Ovary (tissue), 9 donors: ENCODE results near the gene TADA2A. TPM values are rescaled to one million over a fixed set of nuclear protein-coding genes. Genes with fewer than 3 reads are reported as not detected.

Experiments used
- DNase-seq, 5 donors: peaks; one replicate each; pipeline ENCODE4 v3.0.0-alpha.2; 2019 to 2020
- H3K27ac ChIP-seq, 2 donors: fragments of 200-600 bp; one replicate each; pipeline versions ENCODE4 v1.5.1 to v1.8.0; 2019 to 2022
- H3K27me3 ChIP-seq: fragments of 200-600 bp; one replicate; pipeline ENCODE4 v1.8.0; 2022
- H3K36me3 ChIP-seq: fragments of 200-600 bp; sonication (generic); one replicate; pipeline ENCODE4 v1.5.1; 2019
- H3K4me1 ChIP-seq: one replicate; pipeline ENCODE4 v1.8.1; 2013; ENCODE audit warnings: mild to moderate bottlenecking, moderate library complexity; ENCODE audit not compliant: insufficient read depth
- H3K4me3 ChIP-seq: fragments of 200-600 bp; sonication (generic); one replicate; pipeline ENCODE4 v1.5.1; 2017
- H3K9me3 ChIP-seq, 2 donors: fragments of 200-600 bp in 1 of 2; sonication (generic) in 1 of 2; one replicate each; pipeline versions ENCODE4 v1.5.1 to v1.8.1; 2013 to 2019; ENCODE audit warnings: mild to moderate bottlenecking in 1 of 2, moderate library complexity in 1 of 2
- CTCF ChIP-seq, 3 donors: fragments of 450-650 bp in 2 of 3; fragments of 200-600 bp in 1 of 3; IDR thresholded peaks; one replicate each; pipeline versions ENCODE4 v1.5.1 to v1.8.0; 2016 to 2022; ENCODE audit warnings: antibody characterized with exemption in 3 of 3, mild to moderate bottlenecking in 1 of 3
- EP300 ChIP-seq: sonication (generic); formaldehyde crosslinking; IDR thresholded peaks from one replicate; pipeline ENCODE4 v1.6.1; 2017; ENCODE audit warnings: antibody characterized with exemption
- POLR2A ChIP-seq: fragments of 450-650 bp; IDR thresholded peaks from one replicate; pipeline ENCODE4 v1.6.1; 2017; ENCODE audit warnings: antibody characterized with exemption, mild to moderate bottlenecking, moderate library complexity
- WGBS, 3 donors: extraction: QIAGEN DNeasy Blood & Tissue Kit in 1 of 3; methylation state at CpG; one replicate each; pipeline versions ENCODE4 v1.1.5 to v1.1.7; 2013 to 2017; 5-methylcytosine and 5-hydroxymethylcytosine counted together
- intact Hi-C, 4 donors: fragments of 100-400 bp; cut with DNase I; formaldehyde crosslinking; loops; one replicate each; pipeline versions ENCODE4 v1.11.0 to v1.15.1; 2022 to 2023
- polyA plus RNA-seq, 2 donors: library from polyadenylated mRNA; stranded (reverse); fragments of 200-250 nt in 1 of 2; fragments of 350-450 nt in 1 of 2; fragmentation: Illumina TruSeq in 1 of 2; extraction: RNeasy Lipid Tissue Mini Kit (QIAGEN cat#74804) in 1 of 2; gene quantifications; one replicate each; pipeline ENCODE4 v1.2.3, GENCODE V29; 2013 to 2014
- total RNA-seq, 7 donors: library from RNA; depleted of rRNA in 2 of 7; stranded (reverse); fragments of >200 nt in 2 of 7; fragmentation: NEBNext Ultra II Directional in 3 of 7; extraction: Animal tissue kit (Norgen Biotek cat#: 25700) in 3 of 7; gene quantifications; one replicate each; pipeline versions ENCODE4 v1.1.0 to v1.2.4, GENCODE V29; 2016 to 2023
- donor health status: DM: no; HTN: no; CAD: no; lungs with moderate emphysema.
- donor health status: DM: no; HTN: no; CAD: no.
- donor health status: Bipolar disorder and iron deficiency.
- donor health status: DM: yes; HTN: yes; CAD: no.
- donor health status: DM: no; HTN: no; CAD: no.
- donor health status: DM: yes; HTN: yes; CAD: no.

TADA2A gene
- total and polyA plus RNA-seq, 9 donors = 9.2 to 33.2 (median 23.1) TPM

GRCh38 chr17:37413875-37414519 is 7.3 kb downstream of the TADA2A start:
- TF ChIP-seq EP300 = no peak
- no peak for TF ChIP-seq POLR2A
- no peak for TF ChIP-seq CTCF (IDR thresholded peaks at IDR 0.05)
- no peak for DNase-seq
- no peaks in the 10 kb centered on the region for H3K27me3 ChIP-seq
- peaks cover 2% of the 10 kb centered on the region for H3K36me3 ChIP-seq
- no peak overlapping the region for H3K27ac ChIP-seq
- intact Hi-C loops = no loop called here
- H3K9me3 ChIP-seq = no peaks in the 10 kb centered on the region
- 92% methylated on average over 7 of the region's 7 CpGs for WGBS, 3 donors
- no peaks in the 10 kb centered on the region for H3K4me1 ChIP-seq
- no peak overlapping the region for H3K4me3 ChIP-seq

DNA sequence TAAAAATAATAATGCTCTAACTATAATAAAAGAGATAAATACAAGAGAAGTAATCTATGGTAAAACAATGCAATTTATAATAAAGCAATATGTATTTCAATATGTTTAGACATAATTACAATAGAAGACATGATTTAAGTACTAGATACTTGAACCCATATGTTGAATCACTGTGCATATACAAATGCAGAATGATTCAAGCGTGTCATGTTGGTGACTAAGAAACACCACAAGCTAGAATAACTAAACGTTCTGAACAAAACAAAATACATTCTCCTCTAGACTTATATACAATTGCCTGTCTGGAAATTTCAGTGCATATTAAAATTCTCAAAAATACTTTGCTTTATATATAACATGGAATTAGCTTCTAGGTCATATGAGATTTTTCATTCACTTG is 11.2 kb downstream of the TADA2A start:
- peaks cover 2% of the 10 kb centered on the region for H3K36me3 ChIP-seq
- TF ChIP-seq POLR2A = no peak
- TF ChIP-seq EP300 = no peak
- TF ChIP-seq CTCF (IDR thresholded peaks at IDR 0.05) = no peak
- WGBS, 3 donors = 69 to 77% (median 76%) methylated on average over 2 of the region's 2 CpGs

DNA sequence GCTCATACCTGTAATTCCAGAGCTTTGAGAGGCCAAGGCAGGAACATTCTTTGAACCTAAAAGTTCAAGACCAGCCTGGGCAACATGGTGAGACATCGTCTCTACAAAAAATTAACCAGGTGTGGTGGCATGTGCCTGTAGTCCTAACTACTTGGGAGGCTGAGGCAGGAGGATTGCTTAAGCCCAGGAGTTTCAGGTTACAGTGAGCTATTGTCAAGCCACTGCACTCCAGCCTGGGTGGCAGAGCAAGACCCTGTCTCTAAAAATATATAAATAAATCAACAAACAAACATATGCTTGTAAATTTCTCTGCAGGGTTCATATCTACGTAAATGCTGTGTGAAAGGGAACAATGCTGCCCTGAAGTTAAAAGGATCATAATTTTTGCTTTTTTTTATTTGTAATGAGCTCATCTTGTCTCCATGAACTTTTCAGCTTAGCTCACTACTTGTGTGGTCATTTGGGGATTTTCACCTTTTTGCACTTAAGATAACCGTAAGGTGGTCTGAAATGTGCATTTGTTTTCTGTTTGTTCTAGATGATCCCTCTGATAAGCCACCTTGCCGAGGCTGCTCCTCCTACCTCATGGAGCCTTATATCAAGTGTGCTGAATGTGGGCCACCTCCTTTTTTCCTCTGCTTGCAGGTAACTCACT is 16.4 kb downstream of the TADA2A start:
- no peak for DNase-seq
- H3K27ac ChIP-seq = no peak overlapping the region
- 69 to 84% (median 79%) methylated on average over 4 of the region's 4 CpGs for WGBS, 3 donors
- H3K27me3 ChIP-seq = no peaks in the 10 kb centered on the region
- H3K36me3 ChIP-seq = no peaks in the 10 kb centered on the region
- H3K9me3 ChIP-seq = no peaks in the 10 kb centered on the region
- intact Hi-C loops = no loop called here
- H3K4me3 ChIP-seq = no peak overlapping the region
- no peaks in the 10 kb centered on the region for H3K4me1 ChIP-seq
- TF ChIP-seq CTCF (IDR thresholded peaks at IDR 0.05) = no peak
- TF ChIP-seq EP300 = no peak
- TF ChIP-seq POLR2A = no peak

More for the DNA sequence above, 11.2 kb downstream of the TADA2A start:
- Histone ChIP-seq H3K9me3 (no peaks in the 10 kb centered on the region), H3K4me1 (no peaks in the 10 kb centered on the region), H3K27ac (no peak overlapping the region), H3K4me3 (no peak overlapping the region), H3K27me3 (no peaks in the 10 kb centered on the region)
- intact Hi-C loops = no loop called here
- DNase-seq = no peak

GRCh38 chr17:37425268-37425667 is 18.6 kb downstream of the TADA2A start:
- H3K4me1 ChIP-seq = no peaks in the 10 kb centered on the region
- 93 to 96% (median 93%) methylated on average over 1 of the region's 1 CpG for WGBS, 3 donors
- no peak overlapping the region for H3K27ac ChIP-seq
- H3K9me3 ChIP-seq = no peaks in the 10 kb centered on the region
- DNase-seq = no peak
- no peak for TF ChIP-seq POLR2A
- intact Hi-C loops = no loop called here
- H3K36me3 ChIP-seq = no peaks in the 10 kb centered on the region
- H3K27me3 ChIP-seq = no peaks in the 10 kb centered on the region
- H3K4me3 ChIP-seq = no peak overlapping the region

DNA sequence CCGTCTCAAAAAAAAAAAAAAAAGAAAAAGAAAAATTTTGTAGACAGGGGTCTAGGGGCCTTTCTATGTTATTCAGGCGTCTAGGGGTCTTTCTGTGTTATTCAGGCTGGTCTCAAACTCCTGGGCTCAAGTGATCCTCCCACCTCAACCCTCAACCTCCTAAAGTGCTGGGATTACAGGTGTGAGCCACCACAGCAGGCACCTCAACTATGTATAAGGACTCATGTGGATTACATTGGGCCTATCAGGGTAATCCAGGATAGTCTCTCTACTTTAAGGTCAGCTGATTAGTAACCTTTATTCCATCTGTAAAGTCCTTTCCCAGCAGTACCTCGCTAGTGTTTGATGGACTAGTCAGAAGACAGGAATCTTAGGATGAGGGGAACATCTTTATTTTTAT is 22.4 kb downstream of the TADA2A start:
- intact Hi-C loops = no loop called here
- no peak for DNase-seq
- Histone ChIP-seq H3K4me3 (no peak overlapping the region), H3K9me3 (no peaks in the 10 kb centered on the region), H3K27ac (no peak overlapping the region), H3K27me3 (no peaks in the 10 kb centered on the region), H3K4me1 (no peaks in the 10 kb centered on the region), H3K36me3 (no peaks in the 10 kb centered on the region)
- TF ChIP-seq EP300 (no peak), POLR2A (no peak), CTCF (IDR thresholded peaks at IDR 0.05) (no peak)
- 86 to 100% (median 96%) methylated on average over 3 of the region's 3 CpGs for WGBS, 3 donors
